ENCODE data around the gene THADA.

Gene THADA

GRCh38 chr2:43557196-43557595 is 38.6 kb downstream of the THADA start:
- no peak for DNase-seq (ENCODE audit: low read depth in 1 of 2, low spot score in 1 of 2)
- no peak for TF ChIP-seq REST (IDR thresholded peaks at IDR 0.05; ENCODE audit: insufficient replicate concordance, low read depth)
- TF ChIP-seq POLR2AphosphoS5 (IDR thresholded peaks at IDR 0.05; ENCODE audit: low read depth) = no peak
- TF ChIP-seq GABPA (IDR thresholded peaks at IDR 0.05; ENCODE audit: low read depth) = no peak
- TF ChIP-seq SPI1 (IDR thresholded peaks at IDR 0.05; ENCODE audit: borderline replicate concordance, low read depth) = no peak
- TF ChIP-seq, protein P1, sequence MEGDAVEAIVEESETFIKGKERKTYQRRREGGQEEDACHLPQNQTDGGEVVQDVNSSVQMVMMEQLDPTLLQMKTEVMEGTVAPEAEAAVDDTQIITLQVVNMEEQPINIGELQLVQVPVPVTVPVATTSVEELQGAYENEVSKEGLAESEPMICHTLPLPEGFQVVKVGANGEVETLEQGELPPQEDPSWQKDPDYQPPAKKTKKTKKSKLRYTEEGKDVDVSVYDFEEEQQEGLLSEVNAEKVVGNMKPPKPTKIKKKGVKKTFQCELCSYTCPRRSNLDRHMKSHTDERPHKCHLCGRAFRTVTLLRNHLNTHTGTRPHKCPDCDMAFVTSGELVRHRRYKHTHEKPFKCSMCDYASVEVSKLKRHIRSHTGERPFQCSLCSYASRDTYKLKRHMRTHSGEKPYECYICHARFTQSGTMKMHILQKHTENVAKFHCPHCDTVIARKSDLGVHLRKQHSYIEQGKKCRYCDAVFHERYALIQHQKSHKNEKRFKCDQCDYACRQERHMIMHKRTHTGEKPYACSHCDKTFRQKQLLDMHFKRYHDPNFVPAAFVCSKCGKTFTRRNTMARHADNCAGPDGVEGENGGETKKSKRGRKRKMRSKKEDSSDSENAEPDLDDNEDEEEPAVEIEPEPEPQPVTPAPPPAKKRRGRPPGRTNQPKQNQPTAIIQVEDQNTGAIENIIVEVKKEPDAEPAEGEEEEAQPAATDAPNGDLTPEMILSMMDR (IDR thresholded peaks at IDR 0.05; ENCODE audit: insufficient read depth, low read length) = no peak
- Histone ChIP-seq H3K4me3 (replicated peaks; ENCODE audit: insufficient read depth, low read length) (no peak overlapping the region), H3K27me3 (ENCODE audit: insufficient read depth, poor library complexity, severe bottlenecking) (no peaks in the 10 kb centered on the region), H3K27ac (replicated peaks) (no peak overlapping the region)

DNA sequence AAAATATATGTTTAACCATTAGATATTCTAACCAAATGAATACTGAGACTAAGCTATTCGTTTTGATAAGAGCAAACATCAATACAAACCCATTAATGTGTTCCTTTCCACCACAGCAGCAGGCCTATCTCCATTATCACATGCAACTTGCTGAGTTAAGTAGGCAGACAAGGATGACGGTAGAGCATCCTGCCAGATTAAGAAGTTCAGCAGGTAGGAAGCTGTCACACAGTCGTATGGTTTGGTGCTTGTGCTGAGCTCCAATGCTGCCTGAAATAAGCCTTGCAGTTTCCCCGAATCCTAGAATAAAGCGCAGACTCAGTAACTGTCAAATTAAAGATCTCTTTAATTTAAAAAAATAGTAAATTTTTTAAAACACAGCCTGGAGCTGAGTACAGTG is 39.6 kb downstream of the THADA start:
- DNase-seq (ENCODE audit: low read depth in 1 of 2, low spot score in 1 of 2) = no peak
- TF ChIP-seq GABPA (IDR thresholded peaks at IDR 0.05; ENCODE audit: low read depth) (no peak), REST (IDR thresholded peaks at IDR 0.05; ENCODE audit: insufficient replicate concordance, low read depth) (no peak), POLR2AphosphoS5 (IDR thresholded peaks at IDR 0.05; ENCODE audit: low read depth) (no peak), SPI1 (IDR thresholded peaks at IDR 0.05; ENCODE audit: borderline replicate concordance, low read depth) (no peak)
- TF ChIP-seq, protein P1 (IDR thresholded peaks at IDR 0.05; ENCODE audit: insufficient read depth, low read length) = no peak
- Histone ChIP-seq H3K27me3 (ENCODE audit: insufficient read depth, poor library complexity, severe bottlenecking) (no peaks in the 10 kb centered on the region), H3K27ac (replicated peaks) (no peak overlapping the region), H3K4me3 (replicated peaks; ENCODE audit: insufficient read depth, low read length) (no peak overlapping the region)

- H3K4me3 ChIP-seq (replicated peaks; ENCODE audit: insufficient read depth, low read length) = no peak overlapping the region
- no peak overlapping the region for H3K27ac ChIP-seq (replicated peaks)
- no peaks in the 10 kb centered on the region for H3K27me3 ChIP-seq (ENCODE audit: insufficient read depth, poor library complexity, severe bottlenecking)
- no peak for DNase-seq (ENCODE audit: low read depth in 1 of 2, low spot score in 1 of 2)
- no peak for TF ChIP-seq GABPA (IDR thresholded peaks at IDR 0.05; ENCODE audit: low read depth)
- no peak for TF ChIP-seq POLR2AphosphoS5 (IDR thresholded peaks at IDR 0.05; ENCODE audit: low read depth)
- peak; percentile 50; the same call in 1 of the 2 replicates for TF ChIP-seq SPI1 (IDR thresholded peaks at IDR 0.05; ENCODE audit: borderline replicate concordance, low read depth)
- TF ChIP-seq, protein P1 (IDR thresholded peaks at IDR 0.05; ENCODE audit: insufficient read depth, low read length) = no peak
- no peak for TF ChIP-seq REST (IDR thresholded peaks at IDR 0.05; ENCODE audit: insufficient replicate concordance, low read depth)
Measured at GRCh38 chr2:43553341-43553855, 42.4 kb downstream of the THADA start.

Measured in HL-60 (cell line).